Spleen (tissue), 11 donors: Measurements from ENCODE around the gene ATRN. TPM values are rescaled to one million over a fixed set of nuclear protein-coding genes. Genes with fewer than 3 reads are reported as not detected.

Experiments
- DNase-seq: peaks from one replicate; pipeline ENCODE4 v3.0.0-alpha.2; 2020
- H3K27ac ChIP-seq, 8 donors: fragments of 200-600 bp; sonication (generic) in 7 of 8; 1 replicate in 4 of 8; 2 replicates in 4 of 8; pipeline versions ENCODE4 v1.5.0 to v1.8.0; 2016 to 2021; ENCODE audit warnings: inconsistent platforms in 4 of 8, mild to moderate bottlenecking in 4 of 8, moderate library complexity in 1 of 8
- H3K27me3 ChIP-seq, 7 donors: fragments of 200-600 bp; sonication (generic) in 6 of 7; replicated peaks in 1 of 7; 1 replicate in 4 of 7; 2 replicates in 3 of 7; pipeline versions ENCODE4 v1.5.0 to v1.8.0; 2016 to 2021; ENCODE audit warnings: inconsistent platforms in 3 of 7, mild to moderate bottlenecking in 1 of 7
- H3K36me3 ChIP-seq, 6 donors: fragments of 200-600 bp; sonication (generic) in 5 of 6; 1 replicate in 4 of 6; 2 replicates in 2 of 6; pipeline versions ENCODE4 v1.5.0 to v1.8.0; 2016 to 2021; ENCODE audit warnings: inconsistent platforms in 2 of 6
- H3K4me1 ChIP-seq, 6 donors: fragments of 200-600 bp; sonication (generic) in 5 of 6; 1 replicate in 3 of 6; 2 replicates in 3 of 6; pipeline versions ENCODE4 v1.5.0 to v1.8.0; 2016 to 2021; ENCODE audit warnings: inconsistent platforms in 3 of 6
- H3K4me3 ChIP-seq, 8 donors: fragments of 200-600 bp; sonication (generic) in 7 of 8; 1 replicate in 4 of 8; 2 replicates in 4 of 8; pipeline versions ENCODE4 v1.5.0 to v1.8.0; 2016 to 2021; ENCODE audit warnings: inconsistent platforms in 4 of 8, mild to moderate bottlenecking in 4 of 8, moderate library complexity in 2 of 8
- H3K9me3 ChIP-seq, 8 donors: fragments of 200-600 bp; sonication (generic) in 7 of 8; 1 replicate in 4 of 8; 2 replicates in 4 of 8; pipeline versions ENCODE4 v1.5.0 to v1.8.0; 2016 to 2021; ENCODE audit warnings: inconsistent platforms in 4 of 8
- CTCF ChIP-seq, 11 experiments: fragments of 200-600 bp in 7 of 11; fragments of 450-650 bp in 4 of 11; sonication (generic) in 4 of 11; IDR thresholded peaks in 8 of 11; conservative IDR thresholded peaks in 3 of 11; 1 replicate in 7 of 11; 2 replicates in 4 of 11; pipeline versions ENCODE4 v1.4.0 to v1.8.0; 2016 to 2021; ENCODE audit warnings: antibody characterized with exemption in 11 of 11, inconsistent platforms in 4 of 11, mild to moderate bottlenecking in 1 of 11
- POLR2A ChIP-seq, 3 donors: fragments of 450-650 bp; IDR thresholded peaks; one replicate each; pipeline ENCODE4 v1.5.1; 2017; ENCODE audit warnings: antibody characterized with exemption in 3 of 3, mild to moderate bottlenecking in 1 of 3
- POLR2AphosphoS5 ChIP-seq, 3 donors: sonication (generic); formaldehyde crosslinking; IDR thresholded peaks; one replicate each; pipeline ENCODE4 v1.5.1; 2017; ENCODE audit warnings: antibody characterized with exemption in 3 of 3
- WGBS, 5 donors: extraction: QIAGEN DNeasy Blood & Tissue Kit in 3 of 5; methylation state at CpG; one replicate each; pipeline versions ENCODE4 v1.1.5 to v1.1.7; 2013 to 2018; 5-methylcytosine and 5-hydroxymethylcytosine counted together
- intact Hi-C: fragments of 100-400 bp; cut with DNase I; formaldehyde crosslinking; loops from one replicate; pipeline ENCODE4 v1.15.0; 2023; ENCODE audit warnings: low total_unique reads
- polyA plus RNA-seq, 3 donors: library from polyadenylated mRNA; stranded (reverse); fragments of 200-250 nt; gene quantifications; one replicate each; pipeline ENCODE4 v1.2.1, GENCODE V29; 2013
- total RNA-seq, 7 donors: library from RNA; depleted of rRNA in 3 of 7; stranded (reverse); fragments of >200 nt in 3 of 7; fragmentation: NEBNext Ultra II Directional in 4 of 7; extraction: Animal tissue kit (Norgen Biotek cat#: 25700) in 4 of 7; gene quantifications; one replicate each; pipeline versions ENCODE4 v1.1.0 to v1.2.1, GENCODE V29; 2016 to 2021
- donor health status: healthy with polysubstance abuse.
- donor health status: DM: no; HTN: no; CAD: no; lungs with moderate emphysema.
- donor health status: DM: no; HTN: no; CAD: no.
- donor health status: Bipolar disorder and iron deficiency.
- donor health status: healthy.
- donor health status: DM: no; HTN: no; CAD: no.
- donor health status: DM: yes; HTN: yes; CAD: no.

The ATRN gene
- total and polyA plus RNA-seq, 10 donors = 1.8 to 49.9 (median 27.6) TPM

GRCh38 chr20:3560578-3560977, 89.8 kb downstream of the ATRN start:
- no peak for TF ChIP-seq POLR2A (IDR thresholded peaks at IDR 0.05)
- TF ChIP-seq POLR2AphosphoS5 (IDR thresholded peaks at IDR 0.05) = no peak
- no peak for TF ChIP-seq CTCF (IDR thresholded peaks at IDR 0.05 in 8 of 11, conservative IDR thresholded peaks at IDR 0.05 in 3 of 11)
- no peak for DNase-seq
- Histone ChIP-seq H3K27me3 (no peaks in the 10 kb centered on the region), H3K27ac (no peak overlapping the region), H3K4me1 (peaks cover 0 to 28% (median 6%) of the 10 kb centered on the region in 6 donors), H3K9me3 (no peaks in the 10 kb centered on the region), H3K4me3 (no peak overlapping the region), H3K36me3 (peaks cover 0 to 59% (median 5%) of the 10 kb centered on the region in 6 donors)
- 93 to 97% (median 96%) methylated on average over 1 of the region's 1 CpG for WGBS, 5 donors
- intact Hi-C loops = no loop called here

- H3K4me3 ChIP-seq = no peak overlapping the region
- TF ChIP-seq CTCF (IDR thresholded peaks at IDR 0.05 in 8 of 11, conservative IDR thresholded peaks at IDR 0.05 in 3 of 11) (no peak), POLR2A (IDR thresholded peaks at IDR 0.05) (no peak), POLR2AphosphoS5 (IDR thresholded peaks at IDR 0.05) (no peak)
- no peak for DNase-seq
- no peak overlapping the region for H3K27ac ChIP-seq
- H3K36me3 ChIP-seq = peaks cover 0 to 76% (median 16%) of the 10 kb centered on the region in 6 donors
- intact Hi-C loops = no loop called here
- H3K4me1 ChIP-seq = peaks cover 0 to 20% (median 6%) of the 10 kb centered on the region in 6 donors
- 90 to 98% (median 95%) methylated on average over 3 of the region's 3 CpGs for WGBS, 5 donors
- no peaks in the 10 kb centered on the region for H3K9me3 ChIP-seq
- H3K27me3 ChIP-seq = no peaks in the 10 kb centered on the region
Observed at GRCh38 chr20:3563133-3563532, 92.3 kb downstream of the ATRN start.

- intact Hi-C loops = no loop called here
- Histone ChIP-seq H3K27me3 (no peaks in the 10 kb centered on the region), H3K9me3 (no peaks in the 10 kb centered on the region), H3K27ac (no peak overlapping the region), H3K4me1 (peaks cover 0 to 15% (median 5%) of the 10 kb centered on the region in 6 donors), H3K4me3 (no peak overlapping the region), H3K36me3 (peaks cover 0 to 81% (median 16%) of the 10 kb centered on the region in 6 donors)
- no peak for TF ChIP-seq POLR2A (IDR thresholded peaks at IDR 0.05)
- peak in 10 of 11 experiments; percentile 21 to 69 (median 60) for TF ChIP-seq CTCF (IDR thresholded peaks at IDR 0.05 in 8 of 11, conservative IDR thresholded peaks at IDR 0.05 in 3 of 11)
- WGBS, 5 donors = 54 to 70% (median 65%) methylated on average over 4 of the region's 4 CpGs
- no peak for DNase-seq
Observed at GRCh38 chr20:3563548-3564177, 92.8 kb downstream of the ATRN start.

- DNase-seq = no peak
- H3K27me3 ChIP-seq = no peaks in the 10 kb centered on the region
- H3K9me3 ChIP-seq = no peaks in the 10 kb centered on the region
- intact Hi-C loops = no loop called here
- 69 to 98% (median 93%) methylated on average over 2 of the region's 2 CpGs for WGBS, 5 donors
- no peak overlapping the region for H3K4me3 ChIP-seq
- no peak for TF ChIP-seq POLR2A (IDR thresholded peaks at IDR 0.05)
- TF ChIP-seq POLR2AphosphoS5 (IDR thresholded peaks at IDR 0.05) = no peak
- no peak for TF ChIP-seq CTCF (IDR thresholded peaks at IDR 0.05 in 8 of 11, conservative IDR thresholded peaks at IDR 0.05 in 3 of 11)
- no peak overlapping the region for H3K27ac ChIP-seq
- no peaks in the 10 kb centered on the region for H3K4me1 ChIP-seq
- H3K36me3 ChIP-seq = peaks cover 0 to 86% (median 14%) of the 10 kb centered on the region in 6 donors
Observed at GRCh38 chr20:3565851-3566250, 95.0 kb downstream of the ATRN start.
